Heart right ventricle (tissue), 16 donors: Measurements from ENCODE around the gene BUB1B. TPM values are rescaled to one million over a fixed set of nuclear protein-coding genes. Genes with fewer than 3 reads are reported as not detected.
"Not testable (repeated sequence)": the region's sequence is repeated elsewhere in the genome, so short reads cannot be mapped to it uniquely, and the experiment has no call there.

Source experiments
- ATAC-seq, 8 donors: fragments of 200-7000 bp; cut with Tn5 transposase; one replicate each; pipeline ENCODE4 v1.9.1; 2020; ENCODE audit warnings: mild to moderate bottlenecking in 8 of 8, moderate library complexity in 8 of 8, moderate number of reproducible peaks in 1 of 8
- DNase-seq, 2 donors: peaks; one replicate each; pipeline ENCODE4 v3.0.0-alpha.2; 2020
- H3K27ac ChIP-seq, 10 donors: fragments of 200-600 bp; sonication (generic) in 2 of 10; one replicate each; pipeline versions ENCODE4 v1.5.0 to v1.8.0; 2020 to 2022; ENCODE audit warnings: mild to moderate bottlenecking in 3 of 10
- H3K27me3 ChIP-seq, 7 donors: fragments of 200-600 bp; one replicate each; pipeline ENCODE4 v1.8.0; 2021 to 2022; ENCODE audit warnings: mild to moderate bottlenecking in 2 of 7
- H3K36me3 ChIP-seq, 9 donors: fragments of 200-600 bp; sonication (generic) in 1 of 9; one replicate each; pipeline versions ENCODE4 v1.5.0 to v1.8.0; 2020 to 2022; ENCODE audit warnings: mild to moderate bottlenecking in 2 of 9
- H3K4me1 ChIP-seq, 9 donors: fragments of 200-600 bp; sonication (generic) in 1 of 9; one replicate each; pipeline versions ENCODE4 v1.5.0 to v1.8.0; 2020 to 2022; ENCODE audit warnings: mild to moderate bottlenecking in 4 of 9
- H3K4me3 ChIP-seq, 10 donors: fragments of 200-600 bp; sonication (generic) in 2 of 10; one replicate each; pipeline versions ENCODE4 v1.5.0 to v1.8.0; 2020 to 2022; ENCODE audit warnings: mild to moderate bottlenecking in 7 of 10, moderate library complexity in 2 of 10
- H3K9me3 ChIP-seq, 11 donors: fragments of 200-600 bp in 10 of 11; sonication (generic) in 2 of 11; one replicate each; pipeline versions ENCODE4 v1.5.0 to v1.8.0; 2013 to 2022; ENCODE audit warnings: mild to moderate bottlenecking in 2 of 11, control low read depth in 1 of 11, moderate library complexity in 1 of 11
- WGBS, 2 donors: extraction: QIAGEN DNeasy Blood & Tissue Kit; methylation state at CpG; one replicate each; pipeline ENCODE4 v1.1.7; 2013; ENCODE audit warnings: inconsistent platforms in 1 of 2; 5-methylcytosine and 5-hydroxymethylcytosine counted together
- intact Hi-C, 10 donors: fragments of 100-400 bp; cut with DNase I; formaldehyde crosslinking; loops; one replicate each; pipeline versions ENCODE4 v1.11.1 to v1.14.2; 2022
- polyA plus RNA-seq, 2 donors: library from polyadenylated mRNA; stranded (reverse); fragments of 200-250 nt; gene quantifications; one replicate each; pipeline ENCODE4 v1.2.3, GENCODE V29; 2013
- total RNA-seq, 10 donors: library from RNA; stranded (reverse); fragmentation: NEBNext Ultra II Directional in 3 of 10; extraction: Animal tissue kit (Norgen Biotek cat#: 25700) in 3 of 10; gene quantifications; one replicate each; pipeline versions ENCODE4 v1.2.1 to v1.2.4, GENCODE V29; 2021 to 2023
- TF ChIP-seq, protein P1 (sequence below), 9 donors: fragments of 200-600 bp; sonication (generic) in 2 of 9; IDR thresholded peaks; one replicate each; pipeline versions ENCODE4 v1.5.0 to v1.8.0; 2021 to 2022; ENCODE audit warnings: antibody characterized with exemption in 9 of 9, mild to moderate bottlenecking in 5 of 9, moderate library complexity in 1 of 9
- donor health status: Arrhythmogenic right ventricular cardiomyopathy.
- donor health status: ischemic (EF 13 %, LVEDD 7.1; RV severe dilation, severe dysfunction).
- donor health status: healthy with polysubstance abuse.
- donor health status: DM: no; HTN: yes; CAD: no.
- donor health status: DM: no; HTN: no; CAD: no.
- donor health status: ischemic (EF 25% LVEDD 6.9; RV normal size, moderate dysfunction).
- donor health status: ischemic (EF 25% LVEDD 5.7; RV mildly dilated, moderate dysfunction).
- donor health status: healthy.
- donor health status: DM: yes; HTN: yes; CAD: no.
- donor health status: Ischemic cardiomyopathy.
- donor health status: ischemic (EF 35%, LVEDD 5.7; RV mildly dilated, moderate dysfunction).
- donor health status: nonischemic (EF 11% LVEDD 7.7; RV severe dilation, severe dysfunction).
- donor health status: DM: yes; HTN: yes; CAD: no.
- donor health status: PGD.
- donor health status: ischemic (EF 29% LVEDD 5.4; RV normal size, mild dysfunction).
- donor health status: nonischemic (EF 23%, LVEDD 6.1; RV moderate dilation, normal function).

The BUB1B gene
- total and polyA plus RNA-seq, 12 donors, result 0.17 to 5.1 (median 1.0) TPM

GRCh38 chr15:40137303-40138200 is 23.3 kb upstream of the BUB1B start:
- no peaks in the 10 kb centered on the region for H3K4me1 ChIP-seq
- H3K36me3 ChIP-seq, result no peaks in the 10 kb centered on the region
- TF ChIP-seq, protein P1, sequence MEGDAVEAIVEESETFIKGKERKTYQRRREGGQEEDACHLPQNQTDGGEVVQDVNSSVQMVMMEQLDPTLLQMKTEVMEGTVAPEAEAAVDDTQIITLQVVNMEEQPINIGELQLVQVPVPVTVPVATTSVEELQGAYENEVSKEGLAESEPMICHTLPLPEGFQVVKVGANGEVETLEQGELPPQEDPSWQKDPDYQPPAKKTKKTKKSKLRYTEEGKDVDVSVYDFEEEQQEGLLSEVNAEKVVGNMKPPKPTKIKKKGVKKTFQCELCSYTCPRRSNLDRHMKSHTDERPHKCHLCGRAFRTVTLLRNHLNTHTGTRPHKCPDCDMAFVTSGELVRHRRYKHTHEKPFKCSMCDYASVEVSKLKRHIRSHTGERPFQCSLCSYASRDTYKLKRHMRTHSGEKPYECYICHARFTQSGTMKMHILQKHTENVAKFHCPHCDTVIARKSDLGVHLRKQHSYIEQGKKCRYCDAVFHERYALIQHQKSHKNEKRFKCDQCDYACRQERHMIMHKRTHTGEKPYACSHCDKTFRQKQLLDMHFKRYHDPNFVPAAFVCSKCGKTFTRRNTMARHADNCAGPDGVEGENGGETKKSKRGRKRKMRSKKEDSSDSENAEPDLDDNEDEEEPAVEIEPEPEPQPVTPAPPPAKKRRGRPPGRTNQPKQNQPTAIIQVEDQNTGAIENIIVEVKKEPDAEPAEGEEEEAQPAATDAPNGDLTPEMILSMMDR (IDR thresholded peaks at IDR 0.05), result no peak
- DNase-seq (no peak), ATAC-seq (peak in 2 of 8 donors; percentile 22 to 44)
- no peaks in the 10 kb centered on the region for H3K27me3 ChIP-seq
- H3K27ac ChIP-seq, result no peak overlapping the region
- H3K9me3 ChIP-seq, result no peaks in the 10 kb centered on the region
- no peak overlapping the region for H3K4me3 ChIP-seq
- WGBS, 2 donors, result 88 to 97% methylated on average over 11 of the region's 11 CpGs
- intact Hi-C loops, result no loop called here

DNA sequence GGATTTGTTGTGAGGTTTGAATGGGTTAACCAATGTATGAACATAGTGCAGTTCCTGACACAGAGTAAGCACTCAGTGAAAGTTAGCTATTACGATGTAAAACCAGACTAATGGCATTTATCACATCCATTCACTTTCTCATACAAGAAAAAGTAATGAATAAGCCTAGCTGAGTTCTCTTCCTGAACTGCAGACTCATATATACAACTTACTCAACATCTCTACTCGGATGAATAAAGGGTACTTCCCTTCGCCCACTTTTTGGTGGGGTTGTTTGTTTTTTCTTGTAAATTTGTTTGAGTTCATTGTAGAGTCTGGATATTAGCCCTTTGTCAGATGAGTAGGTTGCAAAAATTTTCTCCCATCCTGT is 22.7 kb upstream of the BUB1B start:
- H3K4me1 ChIP-seq, H3K36me3 ChIP-seq, H3K27me3 ChIP-seq, H3K4me3 ChIP-seq, ATAC-seq, H3K27ac ChIP-seq, intact Hi-C loops, H3K9me3 ChIP-seq, DNase-seq: not testable (repeated sequence)
- WGBS, 2 donors, result 57 to 69% methylated on average over 3 of the region's 3 CpGs

GRCh38 chr15:40142428-40142827 is 18.4 kb upstream of the BUB1B start:
- Histone ChIP-seq H3K27me3 (no peaks in the 10 kb centered on the region), H3K4me3 (no peak overlapping the region), H3K36me3 (no peaks in the 10 kb centered on the region), H3K9me3 (no peaks in the 10 kb centered on the region), H3K4me1 (no peaks in the 10 kb centered on the region), H3K27ac (no peak overlapping the region)
- intact Hi-C loops, result no loop called here
- DNase-seq (no peak), ATAC-seq (no peak)
- 90 to 94% methylated on average over 5 of the region's 5 CpGs for WGBS, 2 donors
- TF ChIP-seq, protein P1 (IDR thresholded peaks at IDR 0.05), result no peak

- no peak for ATAC-seq
- H3K27ac ChIP-seq, result no peak overlapping the region
- WGBS, 2 donors, result 86 to 87% methylated on average over 4 of the region's 4 CpGs
- H3K36me3 ChIP-seq, result no peaks in the 10 kb centered on the region
- no peak overlapping the region for H3K4me3 ChIP-seq
- H3K9me3 ChIP-seq, result no peaks in the 10 kb centered on the region
- no peak for DNase-seq
- no peaks in the 10 kb centered on the region for H3K27me3 ChIP-seq
- H3K4me1 ChIP-seq, result no peaks in the 10 kb centered on the region
- intact Hi-C loops, result no loop called here
- TF ChIP-seq, protein P1 (IDR thresholded peaks at IDR 0.05), result no peak
These were observed 14.8 kb upstream of the BUB1B start for GRCh38 chr15:40146037-40146436.

DNA sequence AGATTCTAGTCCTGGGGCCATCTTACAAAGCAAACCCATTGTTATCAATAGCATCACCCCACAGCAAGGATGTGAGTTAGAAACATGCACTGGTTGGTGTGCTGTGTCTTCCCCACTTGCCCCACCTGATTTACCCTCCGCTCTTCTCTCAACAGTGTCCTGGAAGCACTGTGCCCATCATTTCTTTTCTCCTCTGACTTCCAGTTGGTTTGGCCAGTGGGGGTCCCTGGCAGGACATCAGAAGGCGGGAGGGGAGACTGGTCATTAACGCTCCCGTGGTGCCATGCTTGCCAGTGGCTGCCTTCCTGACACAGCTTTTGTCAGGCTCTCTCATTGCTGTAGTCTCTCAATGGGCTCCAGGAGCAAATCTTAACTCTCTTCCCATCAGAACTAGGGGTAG is 11.5 kb upstream of the BUB1B start:
- Histone ChIP-seq H3K27ac (no peak overlapping the region), H3K36me3 (no peaks in the 10 kb centered on the region), H3K9me3 (no peaks in the 10 kb centered on the region), H3K27me3 (no peaks in the 10 kb centered on the region), H3K4me3 (no peak overlapping the region), H3K4me1 (no peaks in the 10 kb centered on the region)
- WGBS, 2 donors, result 94 to 97% methylated on average over 4 of the region's 4 CpGs
- DNase-seq, result no peak
- no peak for ATAC-seq
- TF ChIP-seq, protein P1 (IDR thresholded peaks at IDR 0.05), result no peak
- intact Hi-C loops, result no loop called here
